Subcutaneous preadipocyte (primary cell): Measurements from ENCODE around the gene COTL1. TPM values are rescaled to one million over a fixed set of nuclear protein-coding genes. Genes with fewer than 3 reads are reported as not detected.

Experiments used
- total RNA-seq: library from RNA; depleted of rRNA; stranded (reverse); fragments of >200 nt; gene quantifications from 2 replicates; pipeline ENCODE4 v1.2.3, GENCODE V29; 2012

Gene COTL1, protein sequence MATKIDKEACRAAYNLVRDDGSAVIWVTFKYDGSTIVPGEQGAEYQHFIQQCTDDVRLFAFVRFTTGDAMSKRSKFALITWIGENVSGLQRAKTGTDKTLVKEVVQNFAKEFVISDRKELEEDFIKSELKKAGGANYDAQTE
- total RNA-seq = 258 and 352 TPM in 2 replicates

DNA sequence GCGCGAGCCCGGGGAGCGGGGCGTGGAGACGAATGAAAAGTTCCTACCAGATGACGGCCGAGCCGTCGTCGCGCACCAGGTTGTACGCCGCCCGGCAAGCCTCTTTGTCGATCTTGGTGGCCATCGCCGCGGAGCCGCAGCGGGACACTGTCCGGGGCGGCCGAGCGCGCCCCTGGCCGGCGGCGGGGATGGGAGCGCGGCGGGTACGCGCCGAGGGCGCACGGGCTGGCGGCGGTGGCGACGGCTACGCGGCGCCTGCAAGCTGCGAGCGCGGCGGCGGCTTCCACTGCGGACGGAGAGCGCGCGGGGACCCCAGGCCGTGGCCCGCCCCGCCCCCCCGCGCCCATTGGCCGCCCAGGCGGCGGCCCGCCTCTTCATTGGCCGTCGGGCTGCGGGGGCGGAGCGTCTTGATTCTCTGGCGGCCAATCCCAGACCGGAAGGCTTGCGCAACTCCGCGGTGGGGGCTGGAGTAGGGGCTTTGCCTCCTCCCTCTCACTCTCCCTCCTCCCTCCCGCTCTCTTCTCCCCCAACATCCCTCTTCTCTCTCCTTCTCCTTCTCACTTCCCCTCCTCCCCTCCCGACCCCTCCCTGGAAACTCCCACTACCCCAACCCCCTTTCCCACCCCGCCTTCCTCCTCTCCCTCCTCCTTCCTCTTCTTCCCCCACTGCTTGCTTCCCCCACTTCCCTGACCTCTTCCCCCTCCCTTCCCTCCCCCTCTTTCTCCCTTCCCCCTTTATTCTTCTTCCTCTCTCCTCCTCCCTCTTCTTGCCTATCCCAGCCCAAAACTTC, at the start of gene COTL1:
TSS of gene COTL1 (minus strand) at position 288 of the 790 bp plus-strand sequence. CDS start at position 124, 164 bp downstream.

GRCh38 chr16:84647828-84648594, 30.1 kb upstream of the COTL1 start, which contains the start of gene KLHL36:
Gene KLHL36 (plus strand): TSS chr16:84648511. CDS start chr16:84650868, 2,357 bp downstream.

Other genes starting within 250 kb of the COTL1 start
- under 0.01 TPM in 1 of 2 replicates, not detected in the other for gene ATP2C2, start 249.5 kb downstream of the COTL1 start, total RNA-seq
- 13.2 and 22.3 TPM in 2 replicates for gene MEAK7, start 113.4 kb downstream of the COTL1 start, total RNA-seq
- gene KLHL36, start 30.4 kb upstream of the COTL1 start, total RNA-seq = 56.2 and 59.6 TPM in 2 replicates
- gene USP10, start 81.9 kb upstream of the COTL1 start, total RNA-seq = 45.2 and 72.3 TPM in 2 replicates
- gene CRISPLD2, start 201.9 kb upstream of the COTL1 start, total RNA-seq = 6.5 and 54.4 TPM in 2 replicates